ENCODE measurements around the gene SMC5. TPM values are rescaled to one million over a fixed set of nuclear protein-coding genes. Genes with fewer than 3 reads are reported as not detected.

SMC5 gene
- total RNA-seq, 4 donors from 2014 or later: 20.2 to 86.1 (median 24.0) TPM

GRCh38 chr9:70403618-70404025 is 144.8 kb downstream of the SMC5 start:
- no peaks in the 10 kb centered on the region for H3K27me3 ChIP-seq
- WGBS, 2 donors (ENCODE audit: low coverage in 1 of 2): 63% methylated on average over 4 of the region's 4 CpGs; no CpG with 5 or more reads in 1 of the 2 donors
- H3K27ac ChIP-seq: peak overlapping the region; percentile 81 to 86 (median 82)
- no peaks in the 10 kb centered on the region for H3K9me3 ChIP-seq
- H3K4me3 ChIP-seq: no peak overlapping the region
- peaks cover 56 to 98% (median 80%) of the 10 kb centered on the region in 4 donors for H3K4me1 ChIP-seq
- no peak for TF ChIP-seq EP300 (IDR thresholded peaks at IDR 0.05; ENCODE audit: low read depth)
- TF ChIP-seq CTCF (IDR thresholded peaks at IDR 0.05): no peak
- TF ChIP-seq POLR2AphosphoS5 (IDR thresholded peaks at IDR 0.05): no peak
- TF ChIP-seq POLR2A (IDR thresholded peaks at IDR 0.05): no peak
- intact Hi-C loops (cut with DNase I; ENCODE audit: low total_unique reads): no loop called here
- no peak for DNase-seq
- no peaks in the 10 kb centered on the region for H3K36me3 ChIP-seq
- in situ Hi-C loops (cut with MboI; ENCODE audit: low pct_ligation_motif_present in 1 of 4, low pct_unique_long_range_greater_than_20kb in 1 of 4, low sequenced_read_pairs in 3 of 4): loop anchor here in 3 of 4 donors (10.0 kb wide), 3 partner anchors 59 to 191 kb away; no protein-coding TSS in a partner anchor

- intact Hi-C loops (cut with DNase I; ENCODE audit: low total_unique reads): no loop called here
- TF ChIP-seq CTCF (IDR thresholded peaks at IDR 0.05) (no peak), POLR2A (IDR thresholded peaks at IDR 0.05) (no peak), POLR2AphosphoS5 (IDR thresholded peaks at IDR 0.05) (no peak), EP300 (IDR thresholded peaks at IDR 0.05; ENCODE audit: low read depth) (no peak)
- no peak for DNase-seq
- no peaks in the 10 kb centered on the region for H3K9me3 ChIP-seq
- H3K4me3 ChIP-seq: no peak overlapping the region
- peak overlapping the region; percentile 81 to 86 (median 82) for H3K27ac ChIP-seq
- no peaks in the 10 kb centered on the region for H3K36me3 ChIP-seq
- in situ Hi-C loops (cut with MboI; ENCODE audit: low pct_ligation_motif_present in 1 of 4, low pct_unique_long_range_greater_than_20kb in 1 of 4, low sequenced_read_pairs in 3 of 4): loop anchor here in 3 of 4 donors (10.0 kb wide), 3 partner anchors 59 to 191 kb away; no protein-coding TSS in a partner anchor
- WGBS, 2 donors (ENCODE audit: low coverage in 1 of 2): 60 to 71% methylated on average over 1 to 2 of the region's 2 CpGs
- no peaks in the 10 kb centered on the region for H3K27me3 ChIP-seq
- peaks cover 52 to 94% (median 76%) of the 10 kb centered on the region in 4 donors for H3K4me1 ChIP-seq
Observed at GRCh38 chr9:70404261-70404660, 145.5 kb downstream of the SMC5 start.

Small RNAs within 50 kb of the gene (small RNA-seq; reads per million reads assigned to genes)
- 0 reads per million in 4 donors for gene RF00019

Other genes with a start within 250 kb of the SMC5 start
- gene MAMDC2, start 215.1 kb upstream of the SMC5 start, total RNA-seq: 10 to 100 TPM in 3 of 4 donors, 1 to 10 TPM in 1; 7.4 to 40.5 (median 28.9) TPM
- 100 to 1,000 TPM in 1 of 4 donors, 10 to 100 TPM in 3; 60.3 to 111 (median 82.9) TPM for gene KLF9, start 155.7 kb downstream of the SMC5 start, total RNA-seq

Measured in transverse colon (tissue), 4 donors.